ENCODE results near the gene LMNTD2. TPM values are rescaled to one million over a fixed set of nuclear protein-coding genes. Genes with fewer than 3 reads are reported as not detected.

Gene LMNTD2
- total and polyA plus RNA-seq, 2 of the 13 experiments (the other 11 are each of a cell fraction or from before 2014, with no cell fraction given), result 1.1 to 3.1 TPM

DNA sequence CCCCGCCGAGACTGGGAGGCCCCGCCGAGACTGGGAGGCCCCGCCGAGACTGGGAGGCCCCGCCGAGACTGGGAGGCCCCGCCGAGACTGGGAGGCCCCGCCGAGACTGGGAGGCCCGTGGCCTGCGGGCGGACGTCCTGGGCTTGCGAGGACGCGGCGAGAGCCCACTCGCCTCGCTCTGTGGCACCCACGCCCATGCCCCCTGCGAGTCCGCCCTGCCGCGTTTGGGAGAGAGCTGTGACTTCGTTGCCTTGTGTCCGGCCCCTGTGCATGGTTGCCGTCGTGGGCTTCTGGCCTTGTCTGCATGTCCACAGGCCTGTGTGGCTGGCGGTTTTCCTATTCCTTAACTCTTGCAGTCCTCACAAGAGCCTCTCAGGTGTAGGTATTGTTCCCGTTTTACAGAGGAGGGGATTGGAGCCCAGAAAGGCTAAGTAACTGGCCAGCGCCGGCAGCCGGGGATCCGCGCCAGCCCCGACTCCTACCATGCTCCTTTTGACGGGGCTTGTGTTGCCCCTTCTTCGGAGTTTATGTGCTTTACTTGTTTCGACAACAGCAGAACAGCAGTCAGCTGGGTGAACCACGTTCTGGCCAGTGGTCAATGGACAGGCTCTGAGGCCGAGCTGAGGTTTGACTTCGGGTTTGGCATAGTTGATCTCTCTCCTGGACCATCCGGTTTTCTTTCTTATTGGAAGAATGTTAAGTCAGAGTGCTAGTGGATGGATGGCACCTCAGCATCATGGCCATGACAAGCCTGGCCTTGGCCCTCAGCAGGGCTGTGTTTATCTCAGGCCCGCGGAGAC is 16.5 kb upstream of the LMNTD2 start (continued):
- TF ChIP-seq, protein P1, sequence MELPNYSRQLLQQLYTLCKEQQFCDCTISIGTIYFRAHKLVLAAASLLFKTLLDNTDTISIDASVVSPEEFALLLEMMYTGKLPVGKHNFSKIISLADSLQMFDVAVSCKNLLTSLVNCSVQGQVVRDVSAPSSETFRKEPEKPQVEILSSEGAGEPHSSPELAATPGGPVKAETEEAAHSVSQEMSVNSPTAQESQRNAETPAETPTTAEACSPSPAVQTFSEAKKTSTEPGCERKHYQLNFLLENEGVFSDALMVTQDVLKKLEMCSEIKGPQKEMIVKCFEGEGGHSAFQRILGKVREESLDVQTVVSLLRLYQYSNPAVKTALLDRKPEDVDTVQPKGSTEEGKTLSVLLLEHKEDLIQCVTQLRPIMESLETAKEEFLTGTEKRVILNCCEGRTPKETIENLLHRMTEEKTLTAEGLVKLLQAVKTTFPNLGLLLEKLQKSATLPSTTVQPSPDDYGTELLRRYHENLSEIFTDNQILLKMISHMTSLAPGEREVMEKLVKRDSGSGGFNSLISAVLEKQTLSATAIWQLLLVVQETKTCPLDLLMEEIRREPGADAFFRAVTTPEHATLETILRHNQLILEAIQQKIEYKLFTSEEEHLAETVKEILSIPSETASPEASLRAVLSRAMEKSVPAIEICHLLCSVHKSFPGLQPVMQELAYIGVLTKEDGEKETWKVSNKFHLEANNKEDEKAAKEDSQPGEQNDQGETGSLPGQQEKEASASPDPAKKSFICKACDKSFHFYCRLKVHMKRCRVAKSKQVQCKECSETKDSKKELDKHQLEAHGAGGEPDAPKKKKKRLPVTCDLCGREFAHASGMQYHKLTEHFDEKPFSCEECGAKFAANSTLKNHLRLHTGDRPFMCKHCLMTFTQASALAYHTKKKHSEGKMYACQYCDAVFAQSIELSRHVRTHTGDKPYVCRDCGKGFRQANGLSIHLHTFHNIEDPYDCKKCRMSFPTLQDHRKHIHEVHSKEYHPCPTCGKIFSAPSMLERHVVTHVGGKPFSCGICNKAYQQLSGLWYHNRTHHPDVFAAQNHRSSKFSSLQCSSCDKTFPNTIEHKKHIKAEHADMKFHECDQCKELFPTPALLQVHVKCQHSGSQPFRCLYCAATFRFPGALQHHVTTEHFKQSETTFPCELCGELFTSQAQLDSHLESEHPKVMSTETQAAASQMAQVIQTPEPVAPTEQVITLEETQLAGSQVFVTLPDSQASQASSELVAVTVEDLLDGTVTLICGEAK (IDR thresholded peaks at IDR 0.05), result no peak
- TF ChIP-seq, protein P1 (CRISPR knock-in tag; IDR thresholded peaks at IDR 0.05), result peak; percentile 43; the same call in 1 of the 2 replicates
- no peak for TF ChIP-seq ZNF816 (CRISPR knock-in tag; IDR thresholded peaks at IDR 0.05; ENCODE audit: borderline replicate concordance)
- TF ChIP-seq, protein P2, sequence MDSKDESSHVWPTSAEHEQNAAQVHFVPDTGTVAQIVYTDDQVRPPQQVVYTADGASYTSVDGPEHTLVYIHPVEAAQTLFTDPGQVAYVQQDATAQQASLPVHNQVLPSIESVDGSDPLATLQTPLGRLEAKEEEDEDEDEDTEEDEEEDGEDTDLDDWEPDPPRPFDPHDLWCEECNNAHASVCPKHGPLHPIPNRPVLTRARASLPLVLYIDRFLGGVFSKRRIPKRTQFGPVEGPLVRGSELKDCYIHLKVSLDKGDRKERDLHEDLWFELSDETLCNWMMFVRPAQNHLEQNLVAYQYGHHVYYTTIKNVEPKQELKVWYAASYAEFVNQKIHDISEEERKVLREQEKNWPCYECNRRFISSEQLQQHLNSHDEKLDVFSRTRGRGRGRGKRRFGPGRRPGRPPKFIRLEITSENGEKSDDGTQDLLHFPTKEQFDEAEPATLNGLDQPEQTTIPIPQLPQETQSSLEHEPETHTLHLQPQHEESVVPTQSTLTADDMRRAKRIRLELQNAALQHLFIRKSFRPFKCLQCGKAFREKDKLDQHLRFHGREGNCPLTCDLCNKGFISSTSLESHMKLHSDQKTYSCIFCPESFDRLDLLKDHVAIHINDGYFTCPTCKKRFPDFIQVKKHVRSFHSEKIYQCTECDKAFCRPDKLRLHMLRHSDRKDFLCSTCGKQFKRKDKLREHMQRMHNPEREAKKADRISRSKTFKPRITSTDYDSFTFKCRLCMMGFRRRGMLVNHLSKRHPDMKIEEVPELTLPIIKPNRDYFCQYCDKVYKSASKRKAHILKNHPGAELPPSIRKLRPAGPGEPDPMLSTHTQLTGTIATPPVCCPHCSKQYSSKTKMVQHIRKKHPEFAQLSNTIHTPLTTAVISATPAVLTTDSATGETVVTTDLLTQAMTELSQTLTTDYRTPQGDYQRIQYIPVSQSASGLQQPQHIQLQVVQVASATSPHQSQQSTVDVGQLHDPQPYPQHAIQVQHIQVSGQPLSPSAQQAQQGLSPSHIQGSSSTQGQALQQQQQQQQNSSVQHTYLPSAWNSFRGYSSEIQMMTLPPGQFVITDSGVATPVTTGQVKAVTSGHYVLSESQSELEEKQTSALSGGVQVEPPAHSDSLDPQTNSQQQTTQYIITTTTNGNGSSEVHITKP (CRISPR knock-in tag; IDR thresholded peaks at IDR 0.05; ENCODE audit: low read depth), result 0 out of 2 replicates have a peak, but pooled peaks have one; percentile 22
- TF ChIP-seq SIN3B (IDR thresholded peaks at IDR 0.05; ENCODE audit: low read length), result no peak
- no peak for TF ChIP-seq ZNF879 (CRISPR knock-in tag; IDR thresholded peaks at IDR 0.05)
- TF ChIP-seq ZNF124 (CRISPR knock-in tag; IDR thresholded peaks at IDR 0.05), result no peak
- 0 out of 2 replicates have a peak, but pooled peaks have one; percentile 5 for TF ChIP-seq PHF20 (CRISPR knock-in tag; IDR thresholded peaks at IDR 0.05)
- no peak for TF ChIP-seq GABPB1 (CRISPR knock-in tag; IDR thresholded peaks at IDR 0.05)
- no peak for TF ChIP-seq NFE2L2 (IDR thresholded peaks at IDR 0.05; ENCODE audit: low read length)
- TF ChIP-seq ZNF891 (CRISPR knock-in tag; IDR thresholded peaks at IDR 0.05), result peak; percentile 51; the same call in 1 of the 2 replicates
- no peak for TF ChIP-seq ZNF766 (CRISPR knock-in tag; IDR thresholded peaks at IDR 0.05; ENCODE audit: borderline replicate concordance)
- TF ChIP-seq, protein P3, sequence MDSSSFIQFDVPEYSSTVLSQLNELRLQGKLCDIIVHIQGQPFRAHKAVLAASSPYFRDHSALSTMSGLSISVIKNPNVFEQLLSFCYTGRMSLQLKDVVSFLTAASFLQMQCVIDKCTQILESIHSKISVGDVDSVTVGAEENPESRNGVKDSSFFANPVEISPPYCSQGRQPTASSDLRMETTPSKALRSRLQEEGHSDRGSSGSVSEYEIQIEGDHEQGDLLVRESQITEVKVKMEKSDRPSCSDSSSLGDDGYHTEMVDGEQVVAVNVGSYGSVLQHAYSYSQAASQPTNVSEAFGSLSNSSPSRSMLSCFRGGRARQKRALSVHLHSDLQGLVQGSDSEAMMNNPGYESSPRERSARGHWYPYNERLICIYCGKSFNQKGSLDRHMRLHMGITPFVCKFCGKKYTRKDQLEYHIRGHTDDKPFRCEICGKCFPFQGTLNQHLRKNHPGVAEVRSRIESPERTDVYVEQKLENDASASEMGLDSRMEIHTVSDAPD (CRISPR knock-in tag; IDR thresholded peaks at IDR 0.05), result no peak
- no peak for TF ChIP-seq ZNF792 (CRISPR knock-in tag; IDR thresholded peaks at IDR 0.05)
- no peak for TF ChIP-seq ATF7-NPFF (CRISPR knock-in tag; IDR thresholded peaks at IDR 0.05; ENCODE audit: low read depth)
- TF ChIP-seq RELA (CRISPR knock-in tag; IDR thresholded peaks at IDR 0.05), result no peak

Measured in HepG2 (cell line).